Measurements from ENCODE around the gene FGFRL1. TPM values are rescaled to one million over a fixed set of nuclear protein-coding genes. Genes with fewer than 3 reads are reported as not detected.

The FGFRL1 gene
- polyA plus RNA-seq, 1 experiment = 21.2 TPM

DNA sequence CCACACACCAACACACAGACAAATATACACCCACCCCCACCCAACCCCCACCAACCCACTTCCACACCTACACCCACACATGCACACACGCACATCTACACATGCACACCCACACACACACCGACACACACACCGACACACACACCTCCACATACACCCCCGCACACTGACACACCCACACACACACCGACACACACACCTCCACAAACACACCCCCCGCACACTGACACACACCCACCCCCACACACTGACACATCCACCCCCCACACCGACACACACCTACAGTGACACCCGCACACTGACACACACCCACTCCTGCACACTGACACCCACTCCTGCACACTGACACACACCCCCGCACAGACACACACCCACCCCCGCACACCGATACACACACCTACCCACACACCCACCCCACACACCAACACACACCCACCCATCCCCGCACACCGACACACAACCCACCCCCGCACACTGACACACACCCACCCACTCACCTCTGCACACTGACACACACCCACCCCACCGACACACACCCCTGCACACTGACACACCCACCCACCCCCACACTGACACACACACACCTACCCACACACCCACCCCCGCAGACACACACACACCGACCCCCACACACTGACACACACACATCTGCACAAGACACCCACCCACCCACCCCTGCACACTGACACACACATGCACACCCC lies 31.1 kb downstream of the FGFRL1 start:
- no peak for DNase-seq (ENCODE audit: low read depth)
- H3K27me3 ChIP-seq (ENCODE audit: control insufficient read depth, insufficient read depth, low read length) = no peaks in the 10 kb centered on the region
- H3K36me3 ChIP-seq (ENCODE audit: control insufficient read depth, insufficient read depth, low read length) = no peaks in the 10 kb centered on the region
- TF ChIP-seq CTCF (IDR thresholded peaks at IDR 0.05; ENCODE audit: insufficient read depth, low read depth, low read length) = no peak
- ChIA-PET POLR2A (no interaction called here), CTCF (no interaction called here)
- no peak overlapping the region for H3K4me3 ChIP-seq (ENCODE audit: low read depth, low read length)

- TF ChIP-seq CTCF (IDR thresholded peaks at IDR 0.05; ENCODE audit: insufficient read depth, low read depth, low read length) = no peak
- CTCF ChIA-PET = no interaction called here
- Histone ChIP-seq H3K27me3 (ENCODE audit: control insufficient read depth, insufficient read depth, low read length) (no peaks in the 10 kb centered on the region), H3K36me3 (ENCODE audit: control insufficient read depth, insufficient read depth, low read length) (no peaks in the 10 kb centered on the region), H3K4me3 (ENCODE audit: low read depth, low read length) (no peak overlapping the region)
- POLR2A ChIA-PET = no interaction called here
- no peak for DNase-seq (ENCODE audit: low read depth)
Measured at GRCh38 chr4:1043162-1043561, 31.7 kb downstream of the FGFRL1 start.

DNA sequence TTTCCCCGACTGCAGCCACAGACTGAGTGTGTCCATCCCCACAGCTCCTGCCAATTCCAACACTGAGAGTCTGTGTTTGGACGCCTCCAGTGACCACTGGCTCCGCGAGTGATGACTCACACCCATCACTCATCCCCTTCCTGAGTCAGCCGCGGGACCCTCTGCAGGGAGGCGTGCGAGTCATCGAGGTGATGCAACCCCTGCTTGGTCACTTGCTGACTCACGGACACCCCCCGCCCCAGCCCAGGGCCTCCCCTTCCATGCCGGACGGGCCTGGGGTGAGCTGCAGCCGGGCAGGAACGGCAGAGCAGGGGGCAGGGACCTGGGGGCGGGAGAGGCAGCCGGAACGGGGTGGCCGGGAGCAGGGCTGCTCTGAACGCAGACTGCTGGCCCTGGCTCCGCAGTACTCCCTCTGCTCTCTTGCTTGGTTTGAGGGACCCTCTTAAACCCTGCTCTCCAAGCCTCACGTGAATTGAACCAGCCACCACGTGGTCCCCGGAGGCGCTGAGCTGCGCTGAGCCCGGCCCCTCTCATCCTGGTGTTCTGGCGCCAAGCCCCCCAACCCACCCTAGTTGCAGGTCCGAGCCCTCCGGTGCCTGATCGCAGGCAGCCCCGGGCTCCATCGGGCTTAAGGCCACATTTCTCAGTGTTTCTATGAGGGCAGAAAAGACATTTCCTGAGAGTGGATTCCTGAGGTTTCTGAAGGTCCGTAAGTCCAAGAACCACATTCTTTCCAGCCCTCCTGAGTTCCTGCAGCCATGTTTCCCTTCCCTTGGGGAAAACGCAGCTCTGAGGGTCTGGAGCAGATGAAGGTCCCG lies 32.4 kb downstream of the FGFRL1 start:
- ChIA-PET CTCF (no interaction called here), POLR2A (no interaction called here)
- Histone ChIP-seq H3K4me3 (ENCODE audit: low read depth, low read length) (no peak overlapping the region), H3K27me3 (ENCODE audit: control insufficient read depth, insufficient read depth, low read length) (no peaks in the 10 kb centered on the region), H3K36me3 (ENCODE audit: control insufficient read depth, insufficient read depth, low read length) (no peaks in the 10 kb centered on the region)
- DNase-seq (ENCODE audit: low read depth) = peak; percentile 92
- TF ChIP-seq CTCF (IDR thresholded peaks at IDR 0.05; ENCODE audit: insufficient read depth, low read depth, low read length) = no peak

GRCh38 chr4:1044469-1045192 lies 33.2 kb downstream of the FGFRL1 start:
- no peak for DNase-seq (ENCODE audit: low read depth)
- no peaks in the 10 kb centered on the region for H3K36me3 ChIP-seq (ENCODE audit: control insufficient read depth, insufficient read depth, low read length)
- no peaks in the 10 kb centered on the region for H3K27me3 ChIP-seq (ENCODE audit: control insufficient read depth, insufficient read depth, low read length)
- TF ChIP-seq CTCF (IDR thresholded peaks at IDR 0.05; ENCODE audit: insufficient read depth, low read depth, low read length) = no peak
- no peak overlapping the region for H3K4me3 ChIP-seq (ENCODE audit: low read depth, low read length)
- ChIA-PET POLR2A (no interaction called here), CTCF (no interaction called here)

- H3K4me3 ChIP-seq (ENCODE audit: low read depth, low read length) = no peak overlapping the region
- ChIA-PET POLR2A (no interaction called here), CTCF (no interaction called here)
- H3K36me3 ChIP-seq (ENCODE audit: control insufficient read depth, insufficient read depth, low read length) = no peaks in the 10 kb centered on the region
- DNase-seq (ENCODE audit: low read depth) = no peak
- TF ChIP-seq CTCF (IDR thresholded peaks at IDR 0.05; ENCODE audit: insufficient read depth, low read depth, low read length) = no peak
- 0 out of 2 replicates have a peak, but pooled peaks cover 1% of the 10 kb centered on the region for H3K27me3 ChIP-seq (ENCODE audit: control insufficient read depth, insufficient read depth, low read length)
Measured at GRCh38 chr4:1045193-1045594, 33.8 kb downstream of the FGFRL1 start.
